Adrenal gland (tissue), 12 donors: Measurements from ENCODE around the gene COMP. TPM values are rescaled to one million over a fixed set of nuclear protein-coding genes. Genes with fewer than 3 reads are reported as not detected.
A peak's percentile ranks its signal among the peaks of the same experiment; 100 is the strongest.

Experiments used
- DNase-seq, 7 donors: peaks; one replicate each; pipeline ENCODE4 v3.0.0-alpha.2; 2019 to 2020
- H3K27ac ChIP-seq, 5 donors: fragments of 200-600 bp; sonication (generic) in 4 of 5; 1 replicate in 3 of 5; 2 replicates in 2 of 5; pipeline versions ENCODE4 v1.5.1 to v1.8.0; 2016 to 2020; ENCODE audit warnings: mild to moderate bottlenecking in 1 of 5
- H3K27me3 ChIP-seq: fragments of 200-600 bp; 2 replicates; pipeline ENCODE4 v1.8.0; 2021
- H3K36me3 ChIP-seq, 2 donors: fragments of 200-600 bp; replicated peaks in 1 of 2; 1 replicate in 1 of 2; 2 replicates in 1 of 2; pipeline versions ENCODE4 v1.5.1 to v1.8.0; 2018 to 2022
- H3K4me1 ChIP-seq, 2 donors: fragments of 200-600 bp; replicated peaks in 1 of 2; 1 replicate in 1 of 2; 2 replicates in 1 of 2; pipeline versions ENCODE4 v1.5.1 to v1.8.0; 2018 to 2021
- H3K4me3 ChIP-seq, 4 donors: fragments of 200-600 bp; sonication (generic) in 3 of 4; one replicate each; pipeline ENCODE4 v1.5.1; 2016 to 2018
- H3K9me3 ChIP-seq, 3 donors: fragments of 200-600 bp; sonication (generic) in 1 of 3; replicated peaks in 1 of 3; 1 replicate in 2 of 3; 2 replicates in 1 of 3; pipeline versions ENCODE4 v1.5.1 to v1.8.0; 2016 to 2021
- CTCF ChIP-seq, 6 experiments: fragments of 450-650 bp in 4 of 6; fragments of 200-600 bp in 2 of 6; sonication (generic) in 1 of 6; IDR thresholded peaks; 1 replicate in 5 of 6; 2 replicates in 1 of 6; pipeline versions ENCODE4 v1.5.1 to v1.8.0; 2016 to 2021; ENCODE audit warnings: antibody characterized with exemption in 6 of 6, mild to moderate bottlenecking in 2 of 6, moderate library complexity in 1 of 6
- POLR2A ChIP-seq, 2 donors: fragments of 450-650 bp; IDR thresholded peaks; one replicate each; pipeline ENCODE4 v1.6.1; 2017; ENCODE audit warnings: antibody characterized with exemption in 2 of 2, mild to moderate bottlenecking in 2 of 2, moderate library complexity in 1 of 2
- WGBS, 4 donors: extraction: QIAGEN DNeasy Blood & Tissue Kit in 2 of 4; methylation state at CpG; one replicate each; pipeline versions ENCODE4 v1.1.5 to v1.1.7; 2013 to 2017; 5-methylcytosine and 5-hydroxymethylcytosine counted together
- intact Hi-C, 2 donors: fragments of 100-400 bp; cut with DNase I; formaldehyde crosslinking; loops; one replicate each; pipeline versions ENCODE4 v1.14.1 to v1.15.0; 2022 to 2023
- polyA plus RNA-seq, 3 donors: library from polyadenylated mRNA; stranded (reverse); fragments of 200-250 nt in 2 of 3; fragments of 350-450 nt in 1 of 3; fragmentation: Illumina TruSeq in 1 of 3; extraction: RNeasy Lipid Tissue Mini Kit (QIAGEN cat#74804) in 1 of 3; gene quantifications; one replicate each; pipeline ENCODE4 v1.2.3, GENCODE V29; 2013 to 2014
- total RNA-seq, 9 donors: library from RNA; depleted of rRNA in 4 of 9; stranded (reverse); fragments of >200 nt in 4 of 9; fragments of 120-200 nt in 1 of 9; fragmentation: NEBNext Ultra II Directional in 1 of 9; extraction: Animal tissue kit (Norgen Biotek cat#: 25700) in 1 of 9; gene quantifications; one replicate each; pipeline versions ENCODE4 v1.1.0 to v1.2.4, GENCODE V29; 2013 to 2023
- donor health status: healthy with polysubstance abuse.
- donor health status: Bipolar disorder and iron deficiency.
- donor health status: DM: yes; HTN: yes; CAD: no.
- donor health status: DM: no; HTN: no; CAD: no.
- donor health status: DM: no; HTN: no; CAD: no.
- donor health status: DM: yes; HTN: yes; CAD: no.

The COMP gene
- total and polyA plus RNA-seq, 12 donors: 0.11 to 0.17 (median 0.16) TPM; not detected in 9

GRCh38 chr19:18738961-18739690 lies 52.0 kb downstream of the COMP start:
- DNase-seq: no peak
- H3K27ac ChIP-seq: no peak overlapping the region
- intact Hi-C loops: no loop called here
- H3K36me3 ChIP-seq: no peaks in the 10 kb centered on the region
- TF ChIP-seq POLR2A (IDR thresholded peaks at IDR 0.05) (no peak), CTCF (IDR thresholded peaks at IDR 0.05) (no peak)
- H3K4me3 ChIP-seq: no peak overlapping the region
- H3K27me3 ChIP-seq: no peaks in the 10 kb centered on the region
- 94 to 96% (median 96%) methylated on average over 12 to 20 of the region's 20 CpGs for WGBS, 4 donors
- no peaks in the 10 kb centered on the region for H3K9me3 ChIP-seq
- H3K4me1 ChIP-seq: peaks cover 0 to 17% of the 10 kb centered on the region in 2 donors

GRCh38 chr19:18737954-18738351 lies 53.2 kb downstream of the COMP start:
- no peak overlapping the region for H3K27ac ChIP-seq
- WGBS, 4 donors: 94 to 100% (median 98%) methylated on average over 1 of the region's 1 CpG
- H3K4me1 ChIP-seq: peaks cover 0 to 11% of the 10 kb centered on the region in 2 donors

GRCh38 chr19:18737337-18737953 lies 53.7 kb downstream of the COMP start:
- 81 to 92% (median 87%) methylated on average over 8 to 10 of the region's 10 CpGs for WGBS, 4 donors
- intact Hi-C loops: no loop called here
- TF ChIP-seq POLR2A (IDR thresholded peaks at IDR 0.05): no peak
- TF ChIP-seq CTCF (IDR thresholded peaks at IDR 0.05): no peak
- Histone ChIP-seq H3K36me3 (no peaks in the 10 kb centered on the region), H3K4me1 (peaks cover 0 to 6% of the 10 kb centered on the region in 2 donors), H3K27me3 (no peaks in the 10 kb centered on the region), H3K4me3 (no peak overlapping the region), H3K27ac (no peak overlapping the region), H3K9me3 (no peaks in the 10 kb centered on the region)
- DNase-seq: no peak

More at GRCh38 chr19:18737954-18738351, 53.2 kb downstream of the COMP start:
- DNase-seq: no peak
- intact Hi-C loops: no loop called here
- Histone ChIP-seq H3K4me3 (no peak overlapping the region), H3K27me3 (no peaks in the 10 kb centered on the region), H3K36me3 (no peaks in the 10 kb centered on the region), H3K9me3 (no peaks in the 10 kb centered on the region)
- TF ChIP-seq POLR2A (IDR thresholded peaks at IDR 0.05) (no peak), CTCF (IDR thresholded peaks at IDR 0.05) (no peak)

- H3K9me3 ChIP-seq: no peaks in the 10 kb centered on the region
- H3K27me3 ChIP-seq: no peaks in the 10 kb centered on the region
- no peak overlapping the region for H3K4me3 ChIP-seq
- no peaks in the 10 kb centered on the region for H3K36me3 ChIP-seq
- TF ChIP-seq CTCF (IDR thresholded peaks at IDR 0.05) (no peak), POLR2A (IDR thresholded peaks at IDR 0.05) (no peak)
- no peaks in the 10 kb centered on the region for H3K4me1 ChIP-seq
- 85 to 95% (median 92%) methylated on average over 3 to 27 of the region's 27 CpGs for WGBS, 4 donors
- H3K27ac ChIP-seq: no peak overlapping the region
- intact Hi-C loops: no loop called here
- peak in 6 of 7 donors; percentile 38 to 86 (median 53) for DNase-seq
Measured at GRCh38 chr19:18736415-18737336, 54.4 kb downstream of the COMP start.
